B cell (primary cell): ENCODE measurements around the gene EMP3. TPM values are rescaled to one million over a fixed set of nuclear protein-coding genes. Genes with fewer than 3 reads are reported as not detected.

Experiments used
- ATAC-seq: fragments of 200-7000 bp; cut with Tn5 transposase; one replicate; pipeline ENCODE4 v1.10.0; 2021; ENCODE audit warnings: low read depth, mild to moderate bottlenecking, moderate number of reproducible peaks, moderate library complexity
- CTCF ChIA-PET: fragments of 350-600 bp; sonication (Branson Sonifier 250); formaldehyde crosslinking; loops from one replicate; lab custom pipeline; 2021; ENCODE audit warnings: antibody characterized with exemption, inconsistent platforms; lab: Charles Lee
- POLR2A ChIA-PET: fragments of 350-600 bp; sonication (Branson Sonifier 250); formaldehyde crosslinking; loops from one replicate; lab custom pipeline; 2021; ENCODE audit warnings: antibody characterized with exemption; lab: Charles Lee
- DNase-seq: peaks from one replicate; pipeline ENCODE4 v3.0.0; 2013
- H2AFZ ChIP-seq: 2 replicates; pipeline ENCODE4 v1.6.1; 2012; ENCODE audit warnings: mild to moderate bottlenecking, low read depth, low read length; ENCODE audit not compliant: insufficient read depth, poor library complexity, severe bottlenecking
- H3K27ac ChIP-seq, 2 donors: 1 replicate in 1 of 2; 2 replicates in 1 of 2; pipeline ENCODE4 v1.5.1; 2012 to 2013; ENCODE audit warnings: low read length in 2 of 2, mild to moderate bottlenecking in 2 of 2, moderate library complexity in 1 of 2
- H3K27me3 ChIP-seq, 4 experiments: fragments of 200-600 bp in 1 of 4; sonication (generic) in 1 of 4; replicated peaks in 1 of 4; 1 replicate in 2 of 4; 2 replicates in 2 of 4; pipeline versions ENCODE4 v1.6.1 to v1.7.0; 2013 to 2016; ENCODE audit warnings: low read length in 3 of 4, mild to moderate bottlenecking in 2 of 4, mixed read lengths in 1 of 4, moderate library complexity in 1 of 4; ENCODE audit not compliant: insufficient read depth in 4 of 4, control insufficient read depth in 3 of 4; ENCODE audit errors: control extremely low read depth in 1 of 4
- H3K36me3 ChIP-seq, 2 experiments: replicated peaks in 1 of 2; 1 replicate in 1 of 2; 2 replicates in 1 of 2; pipeline versions ENCODE4 v1.6.1 to v1.7.1; 2013; ENCODE audit warnings: low read length in 1 of 2; ENCODE audit not compliant: insufficient read depth in 2 of 2, control insufficient read depth in 1 of 2; ENCODE audit errors: control extremely low read depth in 1 of 2, extremely low read depth in 1 of 2
- H3K4me1 ChIP-seq, 2 donors: fragments of 200-600 bp in 1 of 2; sonication (generic) in 1 of 2; 1 replicate in 1 of 2; 2 replicates in 1 of 2; pipeline versions ENCODE4 v1.5.1 to v1.6.1; 2013 to 2017; ENCODE audit warnings: low read length in 2 of 2; ENCODE audit not compliant: control insufficient read depth in 2 of 2, insufficient read depth in 2 of 2
- H3K4me2 ChIP-seq: replicated peaks from 2 replicates; pipeline ENCODE3; 2012; ENCODE audit warnings: mild to moderate bottlenecking, low read depth, low read length; ENCODE audit not compliant: poor library complexity, severe bottlenecking
- H3K4me3 ChIP-seq, 5 experiments: fragments of 200-600 bp in 1 of 5; sonication (generic) in 1 of 5; 1 replicate in 3 of 5; 2 replicates in 2 of 5; pipeline versions ENCODE4 v1.5.1 to v1.7.0; 2011 to 2016; ENCODE audit warnings: low read length in 4 of 5, mild to moderate bottlenecking in 4 of 5, low read depth in 2 of 5, control low read depth in 1 of 5, moderate library complexity in 1 of 5; ENCODE audit not compliant: insufficient read depth in 1 of 5; ENCODE audit errors: control extremely low read depth in 1 of 5, extremely low read depth in 1 of 5
- H3K79me2 ChIP-seq: fragments of 200-600 bp; sonication (generic); one replicate; pipeline ENCODE4 v1.6.0; 2016; ENCODE audit warnings: low read length; ENCODE audit not compliant: control insufficient read depth, insufficient read depth
- H3K9ac ChIP-seq: fragments of 200-600 bp; sonication (generic); 2 replicates; pipeline ENCODE4 v1.6.1; 2017; ENCODE audit warnings: mild to moderate bottlenecking, low read length, moderate library complexity
- H3K9me3 ChIP-seq, 3 donors: one replicate each; pipeline versions ENCODE4 v1.6.1 to v1.7.1; 2013; ENCODE audit warnings: low read length in 2 of 3; ENCODE audit not compliant: control insufficient read depth in 2 of 3, insufficient read depth in 1 of 3; ENCODE audit errors: control extremely low read depth in 1 of 3
- H4K20me1 ChIP-seq: 2 replicates; pipeline ENCODE4 v1.6.0; 2012; ENCODE audit warnings: mild to moderate bottlenecking, low read length; ENCODE audit not compliant: insufficient read depth, control insufficient read depth, poor library complexity, severe bottlenecking
- H3K27ac Mint-ChIP-seq: one replicate; pipeline ENCODE4 v1.8.0; 2021; ENCODE audit warnings: mixed read lengths
- H3K27me3 Mint-ChIP-seq: one replicate; pipeline ENCODE4 v1.8.0; 2021; ENCODE audit warnings: mixed read lengths
- H3K4me1 Mint-ChIP-seq: one replicate; pipeline ENCODE4 v1.8.0; 2021; ENCODE audit warnings: mixed read lengths
- H3K4me3 Mint-ChIP-seq: one replicate; pipeline ENCODE4 v1.8.0; 2021; ENCODE audit warnings: mixed read lengths
- H3K9me3 Mint-ChIP-seq: one replicate; pipeline ENCODE4 v1.8.0; 2022; ENCODE audit warnings: mixed read lengths; ENCODE audit not compliant: insufficient read depth
- CTCF ChIP-seq: fragments of 200-600 bp; IDR thresholded peaks from one replicate; pipeline ENCODE4 v1.8.0; 2022; ENCODE audit warnings: antibody characterized with exemption, mild to moderate bottlenecking
- EZH2 ChIP-seq: IDR thresholded peaks from 2 replicates; pipeline ENCODE4 v1.6.1; 2012; ENCODE audit warnings: borderline replicate concordance, low read depth, mild to moderate bottlenecking, moderate library complexity, low read length; ENCODE audit not compliant: insufficient read depth, poor library complexity, severe bottlenecking
- WGBS: methylation state at CpG from one replicate; pipeline ENCODE4 v1.1.5; 2013; ENCODE audit warnings: missing lambda C conversion rate; ENCODE audit not compliant: insufficient coverage; 5-methylcytosine and 5-hydroxymethylcytosine counted together
- intact Hi-C: fragments of 100-400 bp; cut with micrococcal nuclease; formaldehyde crosslinking; loops from one replicate; pipeline ENCODE4 v1.10.0; 2022
- polyA plus RNA-seq: library from polyadenylated mRNA; depleted of rRNA; stranded (reverse); fragments of >200 nt; gene quantifications from 2 replicates; pipeline ENCODE4 v1.2.3, GENCODE V29; 2012
- total RNA-seq, 2 donors: library from RNA; stranded (reverse); fragments of 120-200 nt in 1 of 2; gene quantifications; 1 replicate in 1 of 2; 2 replicates in 1 of 2; pipeline versions ENCODE4 v1.2.3 to v1.2.4, GENCODE V29; 2013 to 2022

EMP3 gene
- total and polyA plus RNA-seq, 2 donors (not counting 1 experiment from before 2014, with no cell fraction given): 326 to 595 TPM

GRCh38 chr19:48363810-48364597, 38.7 kb downstream of the EMP3 start, which contains the start of the genes SYNGR4 and TMEM143:
Gene SYNGR4, plus strand, starts transcription at chr19:48364367. Its CDS starts 1,476 bp downstream, at chr19:48365843.
Gene TMEM143, minus strand, starts transcription at chr19:48363940. Its CDS starts 20 bp downstream, at chr19:48363920.
- Histone ChIP-seq H3K36me3 (peaks cover 0 to 3% of the 10 kb centered on the region in 2 experiments), H3K4me2 (peak within 1 kb of the TSS; percentile 97), H3K4me1 (peaks cover 5 to 20% of the 10 kb centered on the region in 2 donors), H3K79me2 (no peaks in the 10 kb centered on the region), H3K9me3 (no peaks in the 10 kb centered on the region), H3K27me3 (no peaks in the 10 kb centered on the region), H4K20me1 (no peaks in the 10 kb centered on the region), H3K27ac (peak within 1 kb of the TSS; percentile 93 to 97), H3K9ac (peak within 1 kb of the TSS; percentile 85), H2AFZ (peak within 1 kb of the TSS; percentile 95), H3K4me3 (peak within 1 kb of the TSS; percentile 76 to 91 (median 85))
- H3K27ac Mint-ChIP-seq: peak within 1 kb of the TSS; percentile 97
- no peaks in the 10 kb centered on the region for H3K9me3 Mint-ChIP-seq
- ChIA-PET POLR2A (interaction anchor here (0.6 to 1.7 kb wide), 16 partner anchors 26 to 1276 kb away, joined by 3 to 16 read pairs (median 4); partner anchors contain the start of genes EMP3, FTL, GRIN2D and KDELR1), CTCF (interaction anchor here (0.7 to 2.5 kb wide), 11 partner anchors 27 to 1505 kb away, joined by 3 to 21 read pairs (median 5); partner anchors contain the start of gene KDELR1)
- peak; percentile 89 for ATAC-seq
- intact Hi-C loops: loop anchor here (1.0 to 5.0 kb wide), 12 partner anchors 27 to 1762 kb away; partner anchors contain the start of genes CALM3, CYTH2, DBP and GRWD1
- WGBS: under 1% methylated on average over 53 of the region's 59 CpGs
- peak; percentile 100 for DNase-seq
- TF ChIP-seq CTCF (no peak), EZH2 (no peak)
- peaks cover 15% of the 10 kb centered on the region for H3K4me1 Mint-ChIP-seq
- no peaks in the 10 kb centered on the region for H3K27me3 Mint-ChIP-seq
- peak within 1 kb of the TSS; percentile 95 for H3K4me3 Mint-ChIP-seq
